DMS 273 (cell line): Measurements from ENCODE around the gene FHIP2A.
"Not testable (repeated sequence)": the region's sequence is repeated elsewhere in the genome, so short reads cannot be mapped to it uniquely, and the experiment has no call there.

Experiments
- DNase-seq: peaks from one replicate; lab custom pipeline; 2025; ENCODE audit not compliant: unreplicated experiment; lab: John Stamatoyannopoulos, UW

FHIP2A gene

GRCh38 chr10:114816308-114816707 lies 5.3 kb upstream of the FHIP2A start:
- no peak for DNase-seq

- no peak for DNase-seq
Measured at GRCh38 chr10:114819322-114819721, 2.3 kb upstream of the FHIP2A start.

- no peak for DNase-seq
Measured at GRCh38 chr10:114821915-114822443, 399 bp downstream of the FHIP2A start.

GRCh38 chr10:114822444-114823076 lies 980 bp downstream of the FHIP2A start:
- peak; percentile 70 for DNase-seq

GRCh38 chr10:114823077-114823463 lies 1.5 kb downstream of the FHIP2A start:
- DNase-seq = no peak

GRCh38 chr10:114824391-114824790 lies 2.8 kb downstream of the FHIP2A start:
- DNase-seq = no peak

- no peak for DNase-seq
Measured at GRCh38 chr10:114825513-114826253, 4.1 kb downstream of the FHIP2A start.

- DNase-seq = no peak
Measured at GRCh38 chr10:114829160-114829909, 7.8 kb downstream of the FHIP2A start.

- no peak for DNase-seq
Measured at GRCh38 chr10:114831186-114831867, 9.7 kb downstream of the FHIP2A start.

GRCh38 chr10:114837690-114838089 lies 16.1 kb downstream of the FHIP2A start:
- no peak for DNase-seq

- no peak for DNase-seq
Measured at GRCh38 chr10:114839901-114840300, 18.3 kb downstream of the FHIP2A start.

- DNase-seq = no peak
Measured at GRCh38 chr10:114845978-114846693, 24.6 kb downstream of the FHIP2A start.

GRCh38 chr10:114847517-114847916 lies 25.9 kb downstream of the FHIP2A start:
- DNase-seq = not testable (repeated sequence)

GRCh38 chr10:114849674-114850073 lies 28.1 kb downstream of the FHIP2A start:
- no peak for DNase-seq

- DNase-seq = no peak
Measured at GRCh38 chr10:114850126-114850525, 28.5 kb downstream of the FHIP2A start.

GRCh38 chr10:114851336-114851735 lies 29.8 kb downstream of the FHIP2A start:
- DNase-seq = no peak

GRCh38 chr10:114852197-114852596 lies 30.6 kb downstream of the FHIP2A start:
- DNase-seq = no peak

GRCh38 chr10:114854906-114855305 lies 33.3 kb downstream of the FHIP2A start:
- no peak for DNase-seq

GRCh38 chr10:114855776-114856543 lies 34.4 kb downstream of the FHIP2A start:
- DNase-seq = no peak
